Activated T-cell treated with anti-CD3 and anti-CD28 coated beads, Interleukin-2, amount 50 U/mL, for 1 hour (primary cell): ENCODE results near the gene DUSP28.
A peak's percentile ranks its signal among the peaks of the same experiment; 100 is the strongest.
"Not testable (repeated sequence)": the region's sequence is repeated elsewhere in the genome, so short reads cannot be mapped to it uniquely, and the experiment has no call there.

Source experiments
- DNase-seq: peaks from one replicate; pipeline ENCODE4 v3.0.0-alpha.2; 2020

The DUSP28 gene

GRCh38 chr2:240560084-240560479 is at the start of gene DUSP28:
Gene DUSP28, plus strand, starts transcription at chr2:240560357. Its CDS starts 328 bp downstream, at chr2:240560685.
- peak; percentile 93 for DNase-seq

GRCh38 chr2:240510513-240511210 is 49.5 kb upstream of the DUSP28 start:
- peak; percentile 6 for DNase-seq

- DNase-seq: peak; percentile 12
Observed at GRCh38 chr2:240511351-240512108, 48.6 kb upstream of the DUSP28 start.

- DNase-seq: peak; percentile 10
Observed at GRCh38 chr2:240512109-240512485, 48.1 kb upstream of the DUSP28 start.

- DNase-seq: peak; percentile 15
Observed at GRCh38 chr2:240512666-240513535, 47.3 kb upstream of the DUSP28 start.

- peak; percentile 85 for DNase-seq
Observed at GRCh38 chr2:240513549-240514287, 46.4 kb upstream of the DUSP28 start.

- DNase-seq: peak; percentile 8
Observed at GRCh38 chr2:240514631-240515030, 45.5 kb upstream of the DUSP28 start.

- DNase-seq: no peak
Observed at GRCh38 chr2:240517342-240517741, 42.8 kb upstream of the DUSP28 start.

GRCh38 chr2:240518981-240519380 is 41.2 kb upstream of the DUSP28 start:
- DNase-seq: no peak

GRCh38 chr2:240519396-240520129 is 40.6 kb upstream of the DUSP28 start:
- no peak for DNase-seq

- DNase-seq: no peak
Observed at GRCh38 chr2:240520130-240520973, 39.8 kb upstream of the DUSP28 start.

GRCh38 chr2:240520974-240521350 is 39.2 kb upstream of the DUSP28 start:
- DNase-seq: no peak

- DNase-seq: not testable (repeated sequence)
Observed at GRCh38 chr2:240521885-240522284, 38.3 kb upstream of the DUSP28 start.

GRCh38 chr2:240522406-240522805 is 37.8 kb upstream of the DUSP28 start:
- no peak for DNase-seq

- no peak for DNase-seq
Observed at GRCh38 chr2:240523451-240524281, 36.5 kb upstream of the DUSP28 start.

GRCh38 chr2:240524963-240525718 is 35.0 kb upstream of the DUSP28 start:
- no peak for DNase-seq

- no peak for DNase-seq
Observed at GRCh38 chr2:240525802-240526201, 34.4 kb upstream of the DUSP28 start.

GRCh38 chr2:240526521-240526920 is 33.6 kb upstream of the DUSP28 start:
- no peak for DNase-seq

- no peak for DNase-seq
Observed at GRCh38 chr2:240527153-240527750, 32.9 kb upstream of the DUSP28 start.
